Cortex of kidney (tissue), 1 donor: ENCODE results near the gene MUC2.

Experiments used
- DNase-seq: peaks from one replicate; lab custom pipeline; 2025; lab: John Stamatoyannopoulos, UW

Gene MUC2

DNA sequence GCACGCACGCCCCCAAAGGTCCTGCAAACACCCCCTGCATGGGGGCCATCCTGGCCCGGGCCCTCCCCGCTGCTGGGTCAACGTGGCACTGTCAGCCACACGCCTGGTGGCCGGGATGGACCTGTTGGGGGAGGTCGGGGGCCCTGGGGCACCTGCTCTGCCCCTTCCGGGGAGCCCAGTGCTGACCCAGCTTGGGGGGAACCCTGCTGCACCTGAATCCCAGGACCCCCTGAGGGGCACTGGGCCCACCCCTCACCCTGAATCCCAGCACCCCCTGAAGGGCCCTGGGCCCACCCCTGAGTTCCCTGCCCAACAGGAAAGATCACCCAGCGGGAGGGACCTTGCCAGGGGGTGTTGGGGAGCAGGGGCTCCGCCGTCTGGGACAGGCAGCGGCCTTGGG is 37.7 kb upstream of the MUC2 start:
- no peak for DNase-seq

DNA sequence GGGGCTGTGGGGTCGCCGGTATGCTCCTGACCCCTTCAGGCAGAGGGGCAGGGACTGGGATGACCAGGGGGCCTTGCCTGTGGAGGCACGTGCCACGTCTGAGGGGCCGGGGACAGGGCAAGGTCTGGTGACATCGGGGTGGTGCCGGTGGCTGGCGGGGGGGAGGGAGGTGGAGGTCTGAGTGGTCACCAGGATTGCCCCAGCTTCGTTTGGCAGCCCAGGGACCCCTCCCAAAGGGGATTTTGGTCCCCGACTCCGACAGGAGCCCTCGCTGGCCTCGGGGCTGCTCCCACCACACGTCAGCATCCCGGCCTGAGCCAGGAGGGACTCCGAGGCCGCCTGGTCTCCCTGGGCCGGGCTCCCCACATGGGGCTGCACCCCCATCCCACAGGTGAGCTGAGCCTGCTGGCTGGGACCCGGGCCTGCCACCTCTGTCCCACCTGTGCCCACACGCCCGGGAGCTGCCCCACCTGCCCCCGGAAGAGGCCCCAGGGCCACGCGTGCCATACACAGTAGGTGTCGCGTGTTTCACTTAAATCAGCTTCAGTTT is 37.1 kb upstream of the MUC2 start:
- DNase-seq = no peak

DNA sequence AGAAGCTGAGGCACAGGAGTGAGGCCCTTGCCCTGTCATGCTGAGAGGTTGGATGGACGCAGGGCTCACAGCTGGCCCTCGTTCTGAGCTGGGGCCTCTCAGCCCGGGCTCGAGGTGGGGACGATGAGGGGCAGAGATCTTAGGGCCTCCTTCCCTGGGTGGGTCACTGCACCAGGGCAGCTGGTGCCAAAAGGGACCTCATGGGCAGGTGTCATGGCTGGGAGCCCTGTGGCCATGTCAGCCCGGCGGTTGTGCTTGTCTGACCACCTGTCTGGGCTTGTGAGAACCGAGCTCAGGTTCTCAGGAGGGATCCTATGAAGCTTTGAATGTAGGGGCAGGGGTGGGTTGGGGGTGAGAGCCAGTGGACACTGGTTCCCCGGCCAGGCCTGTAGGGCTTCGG is 36.3 kb upstream of the MUC2 start:
- no peak for DNase-seq

DNA sequence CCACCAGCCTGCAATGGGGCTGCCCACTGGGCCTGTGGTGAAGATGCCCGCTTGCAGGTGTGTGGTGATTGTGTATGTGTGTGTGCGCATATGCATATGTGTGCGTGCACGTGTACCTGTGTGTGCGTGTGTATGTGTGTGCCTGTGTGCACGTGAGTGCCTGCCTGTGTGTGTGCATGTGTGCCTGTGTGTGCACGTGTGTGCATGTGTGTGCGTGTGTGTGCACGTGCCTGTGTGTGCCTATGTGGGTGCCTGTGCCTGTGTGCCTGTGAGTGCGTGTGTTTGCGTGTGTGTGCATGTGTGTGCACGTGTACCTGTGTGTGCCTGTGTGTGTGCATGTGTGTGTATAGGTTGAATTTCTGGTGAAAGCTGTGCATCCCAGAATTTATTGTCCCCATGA is 35.8 kb upstream of the MUC2 start:
- DNase-seq = no peak

DNA sequence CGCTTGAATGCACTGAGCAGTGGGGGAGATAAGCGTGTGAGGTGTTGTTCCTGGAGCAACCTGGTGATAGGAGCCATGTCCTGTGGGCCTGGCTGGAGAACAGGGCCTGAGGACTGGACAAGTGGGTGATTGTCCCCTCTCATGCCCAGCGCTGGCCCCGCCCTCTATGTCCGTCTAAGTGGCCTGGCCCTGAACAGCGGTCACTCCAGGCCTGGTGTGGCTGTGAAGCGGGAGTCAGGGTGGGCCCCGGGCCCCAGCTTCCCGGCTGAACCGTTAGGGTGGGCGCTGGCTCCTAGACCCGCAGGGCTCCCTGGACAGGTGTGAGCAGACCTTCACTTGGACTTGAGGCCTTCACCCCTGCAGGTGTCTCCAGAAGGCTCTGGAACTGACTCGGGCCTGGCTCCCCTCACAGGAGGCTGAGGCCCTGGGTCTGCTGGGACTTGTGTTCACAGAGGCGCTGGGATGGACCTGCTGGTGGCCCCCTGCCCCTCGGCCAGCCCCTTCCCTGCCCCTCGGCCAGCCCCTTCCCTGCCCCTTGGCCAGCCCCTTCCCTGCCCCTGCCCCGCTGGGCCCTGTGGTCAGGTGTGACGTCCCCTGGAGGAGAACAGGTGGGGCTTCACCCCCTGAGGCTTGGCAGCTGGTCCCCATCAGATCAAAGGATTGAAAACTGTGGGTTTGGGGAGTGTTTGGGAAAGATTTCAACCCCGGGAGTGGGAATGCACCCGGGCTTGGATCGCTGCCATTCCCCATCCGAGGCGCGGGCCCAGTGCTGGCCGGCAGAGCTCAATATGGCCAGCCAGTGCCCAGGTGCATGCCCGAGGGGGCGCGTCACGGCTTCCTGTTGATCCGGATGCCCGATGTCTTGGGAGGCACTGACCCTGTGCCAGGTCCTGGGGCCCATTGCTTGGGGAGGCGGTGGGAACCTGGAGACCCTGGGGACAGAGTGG is 34.9 kb upstream of the MUC2 start:
- no peak for DNase-seq

DNA sequence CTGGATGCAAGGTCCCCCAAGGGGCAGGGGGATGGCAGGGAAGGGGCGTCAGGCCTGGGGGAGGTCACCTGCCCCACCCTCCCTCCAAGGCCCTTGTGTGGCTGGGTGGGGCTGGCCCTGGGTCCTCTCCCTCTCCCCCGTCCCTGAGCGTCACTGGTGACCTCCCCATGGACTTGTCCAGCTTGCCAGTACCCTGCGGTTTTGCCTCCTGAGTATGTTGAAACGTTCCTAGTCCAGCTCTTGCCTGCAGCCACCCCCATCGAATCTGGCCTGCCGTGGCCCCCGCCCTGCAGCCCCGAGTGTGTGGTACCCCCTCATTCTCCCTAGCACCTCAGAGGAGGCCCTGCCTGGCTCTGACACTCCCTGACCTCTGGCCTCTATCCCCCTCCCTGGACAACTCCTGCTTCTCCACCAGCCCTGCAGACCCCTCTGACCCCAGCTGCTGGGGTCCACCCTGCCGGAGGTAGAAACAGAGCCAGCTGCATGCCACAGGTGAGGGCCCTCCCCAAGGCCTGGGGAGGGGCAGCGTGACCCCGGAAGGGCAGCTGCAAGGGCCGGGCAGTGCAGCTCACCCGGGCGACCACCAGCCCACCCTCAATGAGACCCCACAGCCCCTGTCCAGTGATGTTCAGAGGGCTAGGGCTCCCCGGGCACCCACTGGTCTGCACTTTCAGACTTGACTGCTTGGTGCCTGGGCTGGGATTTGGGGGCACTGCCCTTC is 34.1 kb upstream of the MUC2 start:
- DNase-seq = no peak

DNA sequence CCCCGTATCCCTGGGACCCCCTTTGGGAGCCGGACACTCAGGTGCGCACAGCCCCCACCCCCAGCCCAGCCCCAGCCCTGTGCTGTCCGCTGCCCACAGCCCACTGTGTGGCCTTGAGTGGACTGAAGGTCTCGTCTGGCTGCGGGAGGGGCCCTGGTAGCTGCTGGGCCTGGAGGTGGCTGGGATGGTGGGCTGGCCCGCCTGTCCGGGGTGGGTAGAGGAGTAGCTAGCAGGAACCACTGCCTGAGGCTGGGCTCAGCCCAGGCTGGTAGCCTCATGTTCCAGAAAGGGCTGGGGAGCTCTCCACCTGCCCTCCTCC is 33.6 kb upstream of the MUC2 start:
- no peak for DNase-seq

DNA sequence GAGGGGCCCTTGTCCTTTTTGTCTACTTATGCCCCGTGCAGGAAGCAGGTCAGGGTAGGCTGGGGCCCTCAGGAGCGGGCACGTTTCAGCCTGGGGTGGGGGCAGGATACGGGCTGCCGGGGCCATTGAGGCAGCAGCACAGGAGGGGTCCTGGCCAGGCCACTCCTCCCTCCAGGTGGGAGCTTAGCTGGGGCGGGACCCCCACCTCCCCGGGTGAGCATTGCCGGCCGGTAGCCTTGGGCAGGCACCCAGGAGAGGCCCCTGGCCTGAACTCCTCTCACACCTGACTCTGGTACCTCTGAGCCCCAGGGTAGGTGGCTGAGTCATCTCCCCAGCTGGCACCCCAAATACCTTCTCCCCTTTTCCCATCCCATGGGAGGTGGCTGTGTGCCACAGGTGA is 33.2 kb upstream of the MUC2 start:
- no peak for DNase-seq

DNA sequence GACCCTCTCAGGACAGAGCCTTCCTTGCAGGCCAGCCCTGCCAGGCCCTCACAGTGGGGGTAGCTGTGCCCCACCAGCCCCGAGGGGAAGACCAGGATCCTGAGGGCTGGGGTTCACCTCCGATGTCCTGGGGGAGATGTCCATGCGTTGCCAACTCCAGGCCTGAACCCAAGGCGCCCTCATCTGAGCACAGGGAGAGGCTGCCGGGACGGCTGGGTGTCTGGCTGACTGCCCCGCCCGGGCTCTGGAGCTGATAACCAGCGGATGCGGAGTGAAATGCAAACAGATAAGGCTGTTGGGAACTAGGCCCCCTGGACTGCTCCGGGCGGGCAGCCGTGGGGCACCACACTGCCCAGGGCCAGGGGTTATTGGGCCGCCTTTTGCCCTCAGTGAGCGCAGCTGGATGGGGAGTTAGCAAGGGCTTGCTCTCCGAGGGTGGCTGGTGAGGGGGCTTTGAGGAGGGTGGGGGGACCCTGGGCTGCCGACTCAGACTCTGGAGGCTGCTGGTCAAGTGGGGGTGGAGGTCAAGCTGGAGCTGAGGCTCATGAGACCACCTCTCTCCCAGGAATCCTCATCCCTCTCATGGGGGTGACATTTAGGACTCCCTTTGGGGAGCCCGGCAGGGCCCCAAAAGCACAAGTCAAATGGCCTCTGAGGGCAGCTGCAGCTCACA is 32.6 kb upstream of the MUC2 start:
- no peak for DNase-seq

DNA sequence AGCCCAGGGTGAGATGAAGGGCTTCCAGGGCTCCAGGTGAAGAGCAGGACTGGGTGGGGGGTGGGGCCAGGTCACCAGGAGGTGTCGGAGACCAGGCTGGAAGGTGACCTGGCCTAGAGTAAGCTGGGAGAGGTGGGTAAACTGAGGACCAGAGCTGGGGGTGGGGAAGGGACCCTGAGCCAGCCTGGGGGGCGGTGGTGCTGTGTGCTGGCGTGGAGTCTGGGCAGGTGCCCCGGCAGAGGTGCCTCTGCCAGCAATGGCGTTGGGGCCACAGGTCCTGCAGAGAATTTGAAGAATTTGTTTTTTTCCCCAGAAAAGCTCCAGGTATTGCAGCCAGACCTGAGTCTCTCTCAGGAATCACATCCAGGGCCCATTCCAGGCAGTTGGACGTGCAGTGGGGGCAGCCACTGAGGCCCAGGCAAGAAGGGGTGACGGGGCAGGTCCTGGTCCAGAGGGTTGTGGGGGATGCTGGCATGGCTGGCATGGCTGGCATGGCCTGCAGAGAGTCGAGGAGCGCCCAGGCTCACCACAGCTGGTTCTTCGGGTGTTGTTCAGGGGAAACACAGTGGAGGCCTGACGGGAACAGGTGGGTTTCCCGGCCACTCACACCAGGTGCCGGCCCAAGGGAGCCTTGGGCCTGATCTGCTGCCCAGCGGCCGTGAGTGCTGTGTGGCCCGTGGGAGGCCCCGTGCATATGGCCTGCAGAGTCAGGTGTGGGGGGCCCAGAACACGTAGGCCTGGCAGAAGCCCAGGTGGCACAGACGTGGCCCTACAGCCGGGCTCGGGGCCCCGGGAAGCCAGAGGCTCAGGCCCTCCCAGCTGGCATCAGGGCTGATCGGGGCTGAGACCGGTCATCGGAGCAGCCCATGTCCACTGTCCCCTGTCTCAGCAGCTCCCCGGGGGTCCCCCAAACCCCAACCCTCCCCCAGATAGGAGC is 31.8 kb upstream of the MUC2 start:
- DNase-seq = no peak

DNA sequence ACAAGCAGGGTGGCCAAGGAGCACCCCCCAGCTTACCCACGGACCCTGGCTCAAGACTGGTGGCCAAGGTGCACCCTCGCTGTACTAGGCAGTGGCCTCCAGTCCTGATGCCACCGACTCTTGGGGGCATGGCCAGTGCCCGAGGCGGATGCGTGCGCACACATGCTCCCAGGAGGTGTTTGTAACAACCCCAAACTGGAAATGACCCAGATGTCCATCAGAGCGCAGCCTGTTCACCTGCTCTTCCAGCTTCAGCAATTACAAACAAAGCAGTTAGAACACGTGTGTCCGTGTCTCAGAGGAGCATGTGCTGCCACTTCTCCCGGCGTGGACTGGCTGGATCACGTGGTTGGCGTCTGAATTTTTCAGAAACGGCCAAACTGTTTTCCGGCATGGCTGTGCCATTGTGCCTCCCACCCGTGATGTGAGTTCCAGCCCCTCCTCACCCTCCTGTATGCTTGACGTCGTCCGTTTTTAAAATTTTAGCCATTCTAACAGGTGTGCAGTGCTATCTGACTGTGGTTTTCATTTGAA is 31.0 kb upstream of the MUC2 start:
- no peak for DNase-seq

DNA sequence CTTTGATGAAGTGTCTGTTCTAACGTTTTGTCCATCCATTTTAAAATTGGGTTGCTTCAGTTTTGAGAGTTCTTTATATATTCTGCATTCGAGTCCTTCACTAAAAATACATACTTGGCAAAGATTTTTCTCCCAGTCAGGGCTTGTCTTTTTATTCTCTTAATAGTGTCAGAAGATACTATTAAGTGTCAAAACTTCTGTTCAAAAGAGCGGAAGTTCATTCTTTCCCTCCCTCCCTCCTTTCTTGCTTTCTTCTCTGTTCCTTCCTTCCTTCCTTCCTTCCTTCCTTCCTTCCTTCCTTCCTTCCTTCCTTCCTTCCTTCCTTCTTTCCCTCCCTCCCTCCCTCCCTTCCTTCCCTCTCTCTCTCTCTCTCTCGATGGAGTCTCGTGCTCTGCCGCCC is 30.5 kb upstream of the MUC2 start:
- no peak for DNase-seq

DNA sequence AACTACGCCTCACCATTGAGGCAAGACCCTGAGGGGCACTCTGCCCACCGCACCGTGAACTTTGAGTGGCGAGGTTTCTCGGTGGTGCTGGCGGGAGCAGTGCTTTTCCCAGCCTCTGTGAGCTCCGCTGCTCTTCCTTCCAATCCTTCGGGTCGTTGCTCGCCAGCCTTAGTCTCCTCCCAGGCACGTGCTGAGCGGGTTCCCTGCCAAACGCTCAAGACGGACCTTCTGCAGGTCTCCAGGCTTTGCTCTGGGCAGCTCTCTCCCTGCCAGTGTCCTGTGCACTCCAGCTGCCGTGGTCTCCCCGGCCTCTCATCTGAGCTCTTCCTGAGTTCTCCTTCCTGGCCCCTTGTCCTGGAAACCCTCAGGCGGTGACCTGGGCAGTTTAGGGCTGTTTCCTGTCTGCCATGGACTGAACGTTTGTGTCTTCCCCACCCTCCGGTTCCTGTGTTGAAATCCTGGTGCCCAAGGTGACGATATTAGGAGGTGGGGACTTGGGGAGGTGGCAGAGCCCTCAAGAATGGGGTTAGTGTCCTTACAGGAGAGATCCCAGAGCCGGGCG is 27.0 kb upstream of the MUC2 start:
- no peak for DNase-seq

DNA sequence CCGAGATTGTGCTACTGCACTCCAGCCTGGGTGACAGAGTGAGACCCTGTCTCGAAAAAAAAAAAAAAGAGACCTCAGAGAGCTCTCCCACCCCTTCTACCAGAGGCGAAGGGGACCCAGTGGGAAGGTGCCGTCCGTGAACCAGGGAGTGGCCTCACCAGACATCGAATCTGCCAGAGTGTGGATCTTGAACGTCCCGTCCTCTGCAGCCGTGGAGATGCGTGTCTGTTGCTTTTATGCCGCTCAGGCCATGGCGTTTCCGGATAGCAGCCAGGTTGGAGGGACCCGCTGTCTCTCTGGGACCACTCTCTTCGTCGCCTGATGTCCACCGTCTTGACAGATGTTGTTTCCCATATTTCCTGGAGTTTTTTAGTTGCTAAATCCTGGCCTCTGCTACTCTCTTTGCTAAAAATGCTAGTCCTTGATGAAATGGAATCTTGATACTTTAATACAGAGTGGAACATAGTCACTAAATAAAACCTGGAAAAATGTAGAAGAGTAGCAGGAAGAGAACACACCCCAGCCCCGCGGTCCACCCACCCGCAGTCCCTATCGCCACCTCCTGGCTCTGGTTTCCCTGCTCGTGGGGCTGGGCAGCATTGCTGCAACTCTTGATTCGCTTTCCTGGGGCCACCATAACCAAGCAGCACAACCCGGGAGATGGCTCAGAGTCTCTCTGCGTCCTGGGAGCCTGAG is 26.2 kb upstream of the MUC2 start:
- DNase-seq = no peak

DNA sequence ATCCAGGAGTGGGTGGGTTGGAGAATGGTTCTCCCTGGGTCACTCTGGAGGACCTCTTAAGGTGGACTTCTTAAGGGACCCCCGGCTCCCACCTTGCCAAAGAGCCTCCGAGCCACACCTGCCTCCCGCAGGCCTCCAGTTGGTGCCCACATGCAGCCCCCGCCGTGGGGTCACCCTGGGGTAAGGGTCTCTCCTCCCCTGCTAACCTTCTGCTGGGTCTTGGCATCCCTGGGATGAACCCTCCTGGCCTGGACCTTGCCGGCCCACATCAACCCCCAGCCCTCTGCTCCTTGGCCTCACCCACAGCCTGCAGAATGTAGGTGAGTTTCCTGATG is 25.6 kb upstream of the MUC2 start:
- DNase-seq = no peak

DNA sequence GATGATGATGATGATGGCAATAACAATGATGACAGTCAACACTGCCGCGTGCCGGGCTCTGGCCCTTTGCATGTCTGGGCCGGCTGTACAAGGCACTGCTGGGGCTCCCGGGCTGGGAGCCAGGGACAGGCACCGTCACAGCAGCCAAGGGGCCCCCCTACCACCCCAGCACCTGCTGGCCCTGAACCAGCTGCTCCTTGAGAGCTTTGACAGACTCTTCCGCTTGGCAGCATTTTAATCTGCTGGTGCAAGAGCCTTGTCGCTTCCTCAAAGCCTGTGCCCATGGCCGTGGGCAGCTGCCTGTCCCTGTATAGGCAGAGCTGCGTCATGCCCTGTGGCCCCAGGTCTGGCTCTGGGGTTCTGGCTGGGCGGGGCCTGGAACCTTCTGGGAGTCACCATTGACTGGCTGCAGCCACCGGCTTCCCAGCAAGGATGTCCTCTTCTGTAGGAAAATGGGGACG is 25.2 kb upstream of the MUC2 start:
- no peak for DNase-seq

DNA sequence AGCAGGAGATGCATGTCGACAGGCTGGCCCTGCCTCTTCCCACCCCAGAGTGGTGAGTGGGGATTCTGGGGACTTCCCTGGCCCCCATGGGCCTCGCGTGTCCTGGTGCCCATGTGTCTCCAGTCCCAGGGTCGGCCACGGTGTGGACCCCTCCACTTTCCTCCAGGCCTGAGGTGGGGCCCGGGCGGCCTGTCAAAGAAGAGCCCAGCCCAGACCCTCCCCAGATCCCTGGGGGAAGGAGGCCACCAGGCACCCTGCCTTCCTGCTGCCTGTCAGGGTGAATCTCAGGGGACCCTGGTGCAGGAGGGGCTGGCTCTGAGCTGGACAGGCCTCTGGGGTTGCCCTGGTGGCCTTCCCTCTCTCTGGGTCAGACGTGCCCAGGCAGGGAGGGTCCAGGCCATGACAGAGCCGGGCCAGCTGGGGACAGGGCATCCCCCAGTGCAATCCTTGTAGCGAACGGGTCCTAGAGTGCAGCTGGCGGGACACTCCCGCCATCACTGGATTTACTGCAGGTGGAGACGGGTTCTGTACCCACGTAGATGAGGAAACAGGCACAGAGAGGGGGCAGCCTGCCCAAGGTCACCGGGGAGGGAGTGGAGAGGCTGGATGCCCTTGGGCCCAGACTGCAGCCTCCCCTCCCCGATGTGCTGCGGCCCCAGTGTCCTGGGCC is 24.6 kb upstream of the MUC2 start:
- no peak for DNase-seq

DNA sequence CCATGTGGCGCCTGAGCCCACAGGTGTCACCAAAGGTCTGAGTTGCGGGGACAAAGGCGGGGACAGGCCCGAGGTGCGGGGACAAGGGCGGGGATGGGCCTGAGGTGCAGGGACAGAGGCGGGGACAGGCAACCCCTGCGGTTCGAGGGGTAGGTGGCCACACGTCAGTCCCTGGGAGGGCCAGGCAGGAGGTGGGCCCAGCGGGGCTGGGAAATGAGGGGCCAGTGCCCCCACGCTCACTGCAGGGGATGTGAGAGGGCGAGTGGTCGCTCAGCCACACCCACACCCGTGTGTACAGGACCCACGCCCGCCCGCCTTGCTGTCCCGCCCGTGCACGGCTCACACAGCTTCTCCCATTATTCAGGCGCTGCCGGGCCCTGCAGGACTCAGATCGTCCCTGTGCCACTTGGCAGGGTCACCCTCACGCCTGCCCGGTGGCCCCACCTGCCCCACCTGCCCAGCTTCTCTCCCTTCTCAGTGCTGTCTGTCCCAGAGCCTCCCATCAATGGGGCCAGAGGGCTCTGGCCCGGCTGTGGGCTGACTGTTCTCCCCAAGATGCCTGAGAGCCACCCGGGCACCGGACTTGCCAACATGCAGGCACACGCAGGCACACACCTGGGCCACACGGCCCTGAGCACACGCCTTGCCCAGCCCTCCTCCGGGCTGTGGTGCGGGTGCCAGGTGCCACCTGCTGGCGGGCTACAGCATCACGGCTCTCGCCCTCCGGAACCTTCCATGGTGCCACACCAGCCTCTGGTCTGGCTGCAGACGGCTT is 23.9 kb upstream of the MUC2 start:
- DNase-seq = no peak
